Hematopoietic multipotent progenitor cell treated with erythropoietin and hydrocortisone succinate and interleukin-3 and kit ligand, for 15 days (in vitro differentiated cells): ENCODE results near the gene MRPL20.
A peak's percentile ranks its signal among the peaks of the same experiment; 100 is the strongest.
"Not testable (repeated sequence)": the region's sequence is repeated elsewhere in the genome, so short reads cannot be mapped to it uniquely, and the experiment has no call there.

ENCODE experiments used
- DNase-seq: peaks from one replicate; pipeline ENCODE4 v3.0.0-alpha.2; 2015; ENCODE audit warnings: low spot score

Gene MRPL20

GRCh38 chr1:1385339-1385738, 21.8 kb downstream of the MRPL20 start:
- DNase-seq, result not testable (repeated sequence)

DNA sequence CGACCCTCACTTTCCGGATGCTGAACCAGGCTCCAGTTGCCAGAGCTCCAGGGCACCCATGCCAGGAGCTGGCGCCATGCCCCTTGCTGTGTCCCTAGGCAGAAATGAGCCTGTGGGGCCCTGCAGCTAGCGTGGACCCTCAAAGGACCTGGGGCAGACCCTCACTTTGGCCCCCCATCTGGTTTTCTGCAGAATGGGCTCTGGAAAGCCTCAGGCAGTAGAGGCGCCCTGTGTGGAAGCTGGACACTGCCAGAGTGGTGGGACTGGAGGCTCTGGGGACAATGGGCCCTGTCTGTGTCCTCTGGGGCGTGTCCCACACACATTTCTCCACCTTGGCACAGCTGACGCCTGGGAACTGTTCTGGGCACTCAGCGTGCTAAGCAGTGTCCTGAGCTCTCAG, 25.8 kb downstream of the MRPL20 start:
- no peak for DNase-seq

GRCh38 chr1:1380860-1381259, 26.2 kb downstream of the MRPL20 start:
- DNase-seq, result no peak

GRCh38 chr1:1377540-1378205, 29.4 kb downstream of the MRPL20 start:
- no peak for DNase-seq

DNA sequence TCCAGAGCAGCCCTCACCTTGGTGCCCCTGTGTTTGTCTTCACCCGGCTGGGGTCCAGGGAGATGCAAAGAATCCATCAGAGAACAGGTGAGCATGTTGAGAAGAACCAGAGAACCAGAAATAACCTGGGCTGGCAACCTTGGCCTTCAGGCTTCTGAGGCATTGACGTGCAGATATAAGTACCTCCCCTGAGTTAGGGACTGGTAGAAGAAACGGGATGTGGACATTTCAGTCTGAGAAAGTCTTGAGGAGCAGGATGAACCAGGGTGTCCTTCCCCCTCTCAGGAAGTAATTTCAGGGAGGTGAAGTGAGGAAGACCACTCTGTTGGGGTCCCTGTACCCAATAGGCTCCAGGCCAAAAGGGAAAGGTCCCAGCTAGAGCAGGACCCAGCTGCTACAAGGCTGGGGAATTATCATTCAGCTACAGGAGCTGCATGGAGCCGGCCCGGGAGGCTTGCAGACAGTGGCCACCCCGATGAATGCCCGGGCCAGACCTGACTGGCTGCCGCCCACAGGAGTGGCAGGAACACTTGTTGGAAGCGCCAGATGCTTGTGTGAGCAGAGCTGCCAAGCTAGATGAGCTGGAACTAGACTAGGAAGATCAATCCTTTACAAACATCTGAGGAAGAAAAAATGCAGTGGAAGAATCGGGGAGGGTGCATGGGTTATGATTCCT, 30.4 kb downstream of the MRPL20 start:
- no peak for DNase-seq

- peak; percentile 99 for DNase-seq
Measured at GRCh38 chr1:1374929-1375662, 32.0 kb downstream of the MRPL20 start, which contains the start of gene AURKAIP1. AURKAIP1 (minus strand) TSS chr1:1375207; CDS start chr1:1374756, 451 bp downstream.

DNA sequence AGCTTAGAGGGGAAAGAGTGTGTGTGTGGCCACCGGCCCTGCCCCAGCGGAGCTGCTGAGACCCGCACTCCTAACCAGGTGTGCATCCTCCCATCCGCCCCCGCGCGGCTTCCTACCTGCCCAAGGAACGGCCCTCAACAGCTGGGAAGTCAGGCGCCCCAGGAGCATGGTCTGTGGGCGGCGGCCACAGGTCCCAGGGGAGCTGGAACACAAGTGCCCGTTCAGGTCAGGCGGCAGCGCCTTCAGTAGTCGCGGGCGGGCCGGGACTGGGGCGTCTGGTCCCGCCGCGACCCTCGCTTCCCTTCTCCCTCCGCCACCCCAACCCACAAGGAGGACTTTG, 32.5 kb downstream of the MRPL20 start:
- no peak for DNase-seq

DNA sequence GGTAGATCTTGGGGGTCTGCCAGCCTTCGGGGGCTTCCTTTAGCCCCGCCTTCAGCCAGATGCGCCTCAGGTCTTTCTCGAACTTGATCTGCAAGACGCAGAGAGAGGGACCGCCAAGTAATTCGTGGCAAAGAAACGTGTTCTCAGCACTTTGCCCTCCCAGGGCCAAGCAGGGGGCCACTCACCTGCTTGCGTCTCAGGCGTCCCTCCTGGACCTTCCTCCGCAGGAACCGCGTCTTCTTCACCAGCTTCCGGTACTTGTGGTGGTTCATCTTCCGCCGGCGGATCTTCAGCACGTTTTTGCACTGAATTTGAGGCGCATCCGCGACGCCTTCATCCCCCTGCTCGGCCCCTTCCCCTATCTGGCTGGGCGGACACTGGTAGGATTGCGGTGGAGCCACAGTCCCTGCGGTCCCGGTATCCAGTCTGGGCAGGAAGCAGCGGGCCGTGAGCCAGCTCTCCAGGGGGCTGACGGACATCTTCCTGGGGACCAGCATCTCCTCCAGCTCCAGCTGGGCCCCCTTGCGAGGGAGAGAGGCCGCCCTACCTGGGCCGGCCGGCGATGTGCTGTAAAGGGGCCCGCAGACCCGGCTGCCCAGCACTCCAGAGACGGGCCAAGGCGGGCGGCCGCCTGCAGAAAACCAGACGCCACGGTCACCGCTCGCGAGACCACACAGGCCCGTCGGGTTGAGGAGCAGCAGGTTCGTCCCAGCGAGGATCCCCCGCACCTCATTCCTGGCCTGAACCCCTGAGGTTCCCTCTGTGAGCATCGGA, 33.1 kb downstream of the MRPL20 start:
- no peak for DNase-seq

GRCh38 chr1:1373051-1373814, 33.9 kb downstream of the MRPL20 start:
- no peak for DNase-seq

GRCh38 chr1:1371746-1372711, 35.1 kb downstream of the MRPL20 start:
- DNase-seq, result peak; percentile 73

DNA sequence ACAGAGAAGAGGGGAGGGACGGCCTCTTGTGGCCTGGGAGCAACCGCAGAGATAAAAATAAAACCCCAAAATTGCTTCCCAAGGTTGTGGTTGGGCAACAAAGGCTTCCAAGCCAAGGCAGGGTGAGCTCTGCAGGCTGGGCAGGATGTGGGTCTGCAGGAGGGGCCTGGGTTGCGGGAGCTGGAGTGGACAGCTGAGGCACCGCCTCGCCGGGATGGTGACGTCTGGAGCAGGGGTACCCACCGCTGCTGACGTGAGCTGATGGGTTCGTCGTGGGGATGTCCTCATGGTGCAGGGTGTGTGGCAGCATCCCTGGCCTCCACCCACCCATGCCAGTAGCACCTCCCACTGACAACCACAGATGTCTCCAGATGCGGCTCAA, 35.7 kb downstream of the MRPL20 start:
- no peak for DNase-seq

- DNase-seq, result no peak
Measured at GRCh38 chr1:1370771-1371300, 36.3 kb downstream of the MRPL20 start.

DNA sequence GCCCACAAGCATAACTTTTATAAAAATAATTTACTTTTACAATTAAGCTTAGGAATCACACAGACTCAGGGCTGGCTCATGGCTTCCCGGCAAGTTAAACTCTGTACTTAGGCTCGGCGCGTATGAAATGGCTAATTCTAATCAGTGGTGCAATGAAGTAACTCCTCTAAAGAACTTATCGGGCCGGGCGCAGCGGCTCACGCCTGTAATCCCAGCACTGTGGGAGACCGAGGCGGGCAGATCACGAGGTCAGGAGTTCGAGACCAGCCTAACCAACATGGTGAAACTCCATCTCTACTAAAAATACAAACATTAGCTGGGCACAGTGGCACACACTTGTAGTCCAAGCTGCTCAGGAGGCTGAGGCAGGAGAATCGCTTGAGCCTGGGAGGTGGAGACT, 37.0 kb downstream of the MRPL20 start:
- DNase-seq, result not testable (repeated sequence)

- DNase-seq, result no peak
Measured at GRCh38 chr1:1367315-1367714, 39.8 kb downstream of the MRPL20 start.

DNA sequence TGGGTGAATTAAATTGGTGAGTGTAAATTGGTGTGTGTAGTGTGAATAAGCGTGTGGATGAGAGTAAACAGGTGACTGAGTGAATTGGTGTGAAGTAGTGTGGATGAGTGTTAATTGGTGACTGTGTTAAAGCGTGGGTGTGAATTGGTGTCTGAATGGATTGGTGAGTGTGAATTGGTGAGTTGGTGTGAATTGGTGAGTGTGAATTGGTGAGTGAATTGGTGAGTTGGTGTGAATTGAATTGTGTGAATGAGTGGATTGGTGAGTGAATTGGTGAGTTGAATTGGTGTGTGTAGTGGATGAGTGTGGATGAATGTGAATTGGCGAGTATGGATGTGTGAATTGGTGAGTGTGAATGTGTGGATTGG, 40.4 kb downstream of the MRPL20 start:
- DNase-seq, result no peak

GRCh38 chr1:1365875-1366698, 41.0 kb downstream of the MRPL20 start:
- no peak for DNase-seq

DNA sequence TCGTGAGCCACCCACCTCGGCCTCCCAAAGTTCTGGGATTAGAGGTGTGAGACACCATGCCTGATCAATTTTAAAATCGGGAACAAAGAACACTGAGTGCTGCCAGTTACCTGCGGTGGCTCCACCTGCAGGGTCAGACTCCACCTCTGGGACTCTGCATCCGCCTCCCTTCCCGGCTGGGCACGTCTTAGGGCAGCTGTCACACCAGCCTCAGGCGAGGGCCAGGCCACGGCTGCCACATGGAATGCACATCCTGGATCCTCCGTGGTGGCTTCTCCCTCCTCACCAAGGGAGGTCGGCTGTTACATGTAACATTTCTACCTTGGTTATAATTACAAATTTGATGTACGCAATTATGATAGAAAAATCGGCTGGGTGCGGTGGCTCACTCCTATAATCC, 42.8 kb downstream of the MRPL20 start:
- no peak for DNase-seq

DNA sequence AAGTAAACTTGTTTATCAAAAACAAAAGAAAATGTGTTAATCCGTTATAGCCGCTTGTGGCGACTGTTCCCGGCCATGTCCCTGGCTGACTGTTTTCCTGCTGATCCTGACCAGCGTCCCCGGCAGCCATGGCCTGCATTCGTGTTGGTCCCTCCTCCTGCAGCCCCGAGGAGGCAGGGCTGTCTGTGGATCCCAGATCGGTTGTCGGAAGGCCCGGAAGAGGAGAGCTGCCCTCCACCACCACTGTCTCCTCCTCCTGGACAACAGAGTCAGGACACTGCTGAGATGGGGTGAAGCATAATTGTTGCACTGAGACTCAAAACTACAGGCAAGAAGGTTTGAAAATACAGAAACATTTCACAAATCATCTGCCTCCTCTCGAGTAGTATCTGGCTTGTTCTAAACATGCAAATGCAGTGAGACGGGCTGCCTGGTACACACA, 45.1 kb downstream of the MRPL20 start:
- no peak for DNase-seq

DNA sequence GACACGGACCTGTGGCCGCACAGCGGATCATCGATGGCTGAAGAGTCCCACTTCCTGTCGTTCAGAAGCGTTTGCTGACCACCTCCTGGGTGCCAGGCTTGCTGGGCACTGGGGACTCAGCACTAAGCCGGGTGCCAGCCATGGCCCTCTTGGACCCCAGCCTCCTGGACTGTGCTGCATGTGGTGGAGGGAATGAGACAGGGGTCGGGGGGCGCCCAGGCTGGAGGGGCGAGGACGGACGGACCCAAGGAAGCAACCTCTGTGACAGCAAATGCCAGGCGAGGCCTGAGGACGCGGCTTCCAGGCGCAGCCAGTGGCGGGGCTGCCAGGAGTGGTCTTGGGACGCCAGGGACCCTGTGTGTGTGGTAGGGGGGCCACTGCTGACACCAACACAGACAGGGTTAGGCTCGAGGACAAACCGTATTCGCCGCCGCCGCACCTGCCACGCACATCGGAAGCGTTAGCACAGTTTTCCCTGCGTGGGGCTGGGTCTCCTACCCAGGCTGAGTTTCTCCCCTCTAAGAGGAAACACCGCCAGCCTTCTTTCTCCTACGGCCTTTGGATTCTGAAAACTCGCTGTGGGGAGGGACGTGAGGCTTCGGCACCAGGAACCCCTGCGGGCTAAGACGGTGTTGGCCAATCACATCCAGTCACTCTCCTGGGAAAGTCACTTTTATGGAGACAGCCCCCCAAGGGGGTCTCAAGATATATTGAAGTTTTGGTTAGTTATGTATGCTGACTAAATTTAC, 45.7 kb downstream of the MRPL20 start:
- no peak for DNase-seq
